Tibial nerve (tissue), 4 donors: ENCODE data around the gene SPTBN5. TPM values are rescaled to one million over a fixed set of nuclear protein-coding genes. Genes with fewer than 3 reads are reported as not detected.

ENCODE experiments used
- DNase-seq, 2 donors: peaks; one replicate each; pipeline ENCODE4 v3.0.0-alpha.2; 2019; ENCODE audit warnings: low spot score in 2 of 2
- H3K27ac ChIP-seq, 4 donors: fragments of 200-600 bp; sonication (generic) in 3 of 4; one replicate each; pipeline ENCODE4 v1.5.1; 2017 to 2019; ENCODE audit warnings: mild to moderate bottlenecking in 1 of 4
- H3K27me3 ChIP-seq, 2 donors: fragments of 200-600 bp; sonication (generic) in 1 of 2; one replicate each; pipeline versions ENCODE4 v1.5.1 to v1.6.0; 2017 to 2019
- H3K36me3 ChIP-seq, 3 donors: fragments of 200-600 bp; sonication (generic); one replicate each; pipeline ENCODE4 v1.5.1; 2018 to 2019
- H3K4me1 ChIP-seq, 4 donors: fragments of 200-600 bp; sonication (generic) in 3 of 4; one replicate each; pipeline ENCODE4 v1.5.1; 2017 to 2019
- H3K4me3 ChIP-seq, 4 donors: fragments of 200-600 bp; sonication (generic) in 3 of 4; one replicate each; pipeline ENCODE4 v1.5.1; 2017 to 2019; ENCODE audit warnings: mild to moderate bottlenecking in 1 of 4, moderate library complexity in 1 of 4
- H3K9me3 ChIP-seq, 4 donors: fragments of 200-600 bp; sonication (generic) in 3 of 4; one replicate each; pipeline ENCODE4 v1.5.1; 2017 to 2019
- CTCF ChIP-seq, 5 experiments: fragments of 200-600 bp in 3 of 5; fragments of 450-650 bp in 2 of 5; sonication (generic) in 3 of 5; IDR thresholded peaks; one replicate each; pipeline ENCODE4 v1.5.1; 2016 to 2019; ENCODE audit warnings: antibody characterized with exemption in 5 of 5, mild to moderate bottlenecking in 3 of 5, moderate library complexity in 2 of 5
- EP300 ChIP-seq, 2 donors: sonication (generic); formaldehyde crosslinking; IDR thresholded peaks; one replicate each; pipeline ENCODE4 v1.6.1; 2017; ENCODE audit warnings: antibody characterized with exemption in 2 of 2, mild to moderate bottlenecking in 1 of 2
- POLR2A ChIP-seq, 2 donors: fragments of 450-650 bp; IDR thresholded peaks; one replicate each; pipeline ENCODE4 v1.6.1; 2017; ENCODE audit warnings: antibody characterized with exemption in 2 of 2, mild to moderate bottlenecking in 2 of 2, moderate library complexity in 2 of 2
- WGBS, 2 donors: methylation state at CpG; one replicate each; pipeline ENCODE4 v1.1.5; 2018; 5-methylcytosine and 5-hydroxymethylcytosine counted together
- total RNA-seq, 4 donors: library from RNA; depleted of rRNA; stranded (reverse); fragments of >200 nt; gene quantifications; one replicate each; pipeline ENCODE4 v1.1.0, GENCODE V29; 2016

The SPTBN5 gene
- total RNA-seq, 4 donors from 2014 or later, result 16.5 to 34.5 (median 19.9) TPM

- no peaks in the 10 kb centered on the region for H3K9me3 ChIP-seq
- peaks cover 0 to 13% (median 4%) of the 10 kb centered on the region in 4 donors for H3K4me1 ChIP-seq
- TF ChIP-seq POLR2A (IDR thresholded peaks at IDR 0.05), result no peak
- TF ChIP-seq EP300 (IDR thresholded peaks at IDR 0.05), result no peak
- TF ChIP-seq CTCF (IDR thresholded peaks at IDR 0.05), result no peak
- no peak for DNase-seq
- 90 to 93% methylated on average over 5 of the region's 5 CpGs for WGBS, 2 donors
- H3K36me3 ChIP-seq, result peaks cover 0 to 78% (median 29%) of the 10 kb centered on the region in 3 donors
- H3K27ac ChIP-seq, result no peak overlapping the region
- H3K27me3 ChIP-seq, result no peaks in the 10 kb centered on the region
- H3K4me3 ChIP-seq, result no peak overlapping the region
Observed at GRCh38 chr15:41814534-41814933, 79.3 kb downstream of the SPTBN5 start.

GRCh38 chr15:41813426-41813825, 80.4 kb downstream of the SPTBN5 start:
- H3K27ac ChIP-seq, result no peak overlapping the region
- H3K36me3 ChIP-seq, result peaks cover 0 to 67% (median 25%) of the 10 kb centered on the region in 3 donors
- no peaks in the 10 kb centered on the region for H3K27me3 ChIP-seq
- DNase-seq, result no peak
- H3K4me1 ChIP-seq, result peaks cover 0 to 16% (median 4%) of the 10 kb centered on the region in 4 donors
- 86 to 87% methylated on average over 8 of the region's 8 CpGs for WGBS, 2 donors
- no peaks in the 10 kb centered on the region for H3K9me3 ChIP-seq
- no peak overlapping the region for H3K4me3 ChIP-seq
- TF ChIP-seq POLR2A (IDR thresholded peaks at IDR 0.05) (no peak), EP300 (IDR thresholded peaks at IDR 0.05) (no peak), CTCF (IDR thresholded peaks at IDR 0.05) (no peak)

- Histone ChIP-seq H3K27me3 (no peaks in the 10 kb centered on the region), H3K9me3 (no peaks in the 10 kb centered on the region), H3K27ac (no peak overlapping the region), H3K4me1 (peaks cover 0 to 16% (median 4%) of the 10 kb centered on the region in 4 donors), H3K36me3 (peaks cover 0 to 62% (median 20%) of the 10 kb centered on the region in 3 donors), H3K4me3 (no peak overlapping the region)
- DNase-seq, result no peak
- TF ChIP-seq EP300 (IDR thresholded peaks at IDR 0.05), result no peak
- no peak for TF ChIP-seq POLR2A (IDR thresholded peaks at IDR 0.05)
- no peak for TF ChIP-seq CTCF (IDR thresholded peaks at IDR 0.05)
- 83 to 92% methylated on average over 7 to 10 of the region's 11 CpGs for WGBS, 2 donors
Observed at GRCh38 chr15:41812820-41813375, 81.0 kb downstream of the SPTBN5 start.

GRCh38 chr15:41811432-41812195, 82.2 kb downstream of the SPTBN5 start:
- DNase-seq, result peak; percentile 80 to 91
- Histone ChIP-seq H3K27me3 (no peaks in the 10 kb centered on the region), H3K9me3 (no peaks in the 10 kb centered on the region), H3K4me3 (no peak overlapping the region), H3K4me1 (peaks cover 0 to 22% (median 4%) of the 10 kb centered on the region in 4 donors), H3K36me3 (peaks cover 0 to 49% (median 9%) of the 10 kb centered on the region in 3 donors), H3K27ac (peak overlapping the region in 1 of 4 donors; percentile 50)
- 29 to 46% methylated on average over 13 to 18 of the region's 18 CpGs for WGBS, 2 donors
- TF ChIP-seq EP300 (IDR thresholded peaks at IDR 0.05) (peak in 1 of 2 donors; percentile 39), POLR2A (IDR thresholded peaks at IDR 0.05) (no peak), CTCF (IDR thresholded peaks at IDR 0.05) (peak; percentile 79 to 93 (median 90))
